HG02610 (cell line): ENCODE data around the gene DLK1.

ENCODE experiments used
- ATAC-seq: cut with Tn5 transposase; IDR thresholded peaks from one replicate; pipeline ENCODE4 v1.9.1; 2021; ENCODE audit warnings: mild to moderate bottlenecking, moderate library complexity; ENCODE audit not compliant: unreplicated experiment

DLK1 gene

GRCh38 chr14:100732766-100733100, 6.0 kb downstream of the DLK1 start:
- no peak for ATAC-seq

- no peak for ATAC-seq
These were observed 6.6 kb downstream of the DLK1 start for GRCh38 chr14:100733152-100733850.

GRCh38 chr14:100734031-100734990, 7.6 kb downstream of the DLK1 start:
- no peak for ATAC-seq

- no peak for ATAC-seq
These were observed 8.6 kb downstream of the DLK1 start for GRCh38 chr14:100735271-100735670.

- ATAC-seq: no peak
These were observed 9.8 kb downstream of the DLK1 start for GRCh38 chr14:100736269-100737180.

- no peak for ATAC-seq
These were observed 10.8 kb downstream of the DLK1 start for GRCh38 chr14:100737526-100737925.

GRCh38 chr14:100738269-100738691, 11.6 kb downstream of the DLK1 start:
- no peak for ATAC-seq

- ATAC-seq: no peak
These were observed 12.0 kb downstream of the DLK1 start for GRCh38 chr14:100738704-100739131.

GRCh38 chr14:100739306-100739705, 12.6 kb downstream of the DLK1 start:
- no peak for ATAC-seq

- no peak for ATAC-seq
These were observed 13.6 kb downstream of the DLK1 start for GRCh38 chr14:100740196-100740825.

- no peak for ATAC-seq
These were observed 14.2 kb downstream of the DLK1 start for GRCh38 chr14:100740929-100741328.

GRCh38 chr14:100741966-100742365, 15.3 kb downstream of the DLK1 start:
- no peak for ATAC-seq

GRCh38 chr14:100746326-100746725, 19.6 kb downstream of the DLK1 start:
- ATAC-seq: no peak

GRCh38 chr14:100747021-100747586, 20.4 kb downstream of the DLK1 start:
- no peak for ATAC-seq

GRCh38 chr14:100747736-100748135, 21.0 kb downstream of the DLK1 start:
- ATAC-seq: no peak

- ATAC-seq: no peak
These were observed 21.7 kb downstream of the DLK1 start for GRCh38 chr14:100748403-100748802.

- no peak for ATAC-seq
These were observed 22.3 kb downstream of the DLK1 start for GRCh38 chr14:100748944-100749343.

- ATAC-seq: no peak
These were observed 23.4 kb downstream of the DLK1 start for GRCh38 chr14:100749967-100750597.

GRCh38 chr14:100750762-100751699, 24.3 kb downstream of the DLK1 start:
- ATAC-seq: no peak
